Activated gamma-delta T cell treated with anti-CD3 and anti-CD28 coated beads, Interleukin-2, amount 50 U/mL, for 16 hours (primary cell): ENCODE measurements around the gene TBC1D20.
"Not testable (repeated sequence)": the region's sequence is repeated elsewhere in the genome, so short reads cannot be mapped to it uniquely, and the experiment has no call there.

Experiments used
- DNase-seq: peaks from one replicate; pipeline ENCODE4 v3.0.0-alpha.2; 2020; ENCODE audit warnings: low read depth

TBC1D20 gene

GRCh38 chr20:401682-402495, 60.4 kb downstream of the TBC1D20 start:
- DNase-seq: no peak

GRCh38 chr20:400454-401275, 61.7 kb downstream of the TBC1D20 start:
- DNase-seq: no peak

- no peak for DNase-seq
Measured at GRCh38 chr20:400128-400453, 62.2 kb downstream of the TBC1D20 start.

GRCh38 chr20:399182-399707, 63.1 kb downstream of the TBC1D20 start:
- no peak for DNase-seq

GRCh38 chr20:397432-398237, 64.7 kb downstream of the TBC1D20 start:
- DNase-seq: no peak

GRCh38 chr20:396619-397431, 65.5 kb downstream of the TBC1D20 start:
- no peak for DNase-seq

GRCh38 chr20:396252-396618, 66.1 kb downstream of the TBC1D20 start:
- no peak for DNase-seq

GRCh38 chr20:393296-393695, 69.0 kb downstream of the TBC1D20 start:
- DNase-seq: not testable (repeated sequence)

GRCh38 chr20:391041-391711, 71.2 kb downstream of the TBC1D20 start:
- no peak for DNase-seq

GRCh38 chr20:389220-389619, 73.1 kb downstream of the TBC1D20 start:
- no peak for DNase-seq

- DNase-seq: no peak
Measured at GRCh38 chr20:388034-388994, 74.0 kb downstream of the TBC1D20 start.

- no peak for DNase-seq
Measured at GRCh38 chr20:387520-387919, 74.8 kb downstream of the TBC1D20 start.

GRCh38 chr20:386634-387033, 75.7 kb downstream of the TBC1D20 start:
- not testable (repeated sequence) for DNase-seq
